ENCODE results near the gene GULP1.

DNA sequence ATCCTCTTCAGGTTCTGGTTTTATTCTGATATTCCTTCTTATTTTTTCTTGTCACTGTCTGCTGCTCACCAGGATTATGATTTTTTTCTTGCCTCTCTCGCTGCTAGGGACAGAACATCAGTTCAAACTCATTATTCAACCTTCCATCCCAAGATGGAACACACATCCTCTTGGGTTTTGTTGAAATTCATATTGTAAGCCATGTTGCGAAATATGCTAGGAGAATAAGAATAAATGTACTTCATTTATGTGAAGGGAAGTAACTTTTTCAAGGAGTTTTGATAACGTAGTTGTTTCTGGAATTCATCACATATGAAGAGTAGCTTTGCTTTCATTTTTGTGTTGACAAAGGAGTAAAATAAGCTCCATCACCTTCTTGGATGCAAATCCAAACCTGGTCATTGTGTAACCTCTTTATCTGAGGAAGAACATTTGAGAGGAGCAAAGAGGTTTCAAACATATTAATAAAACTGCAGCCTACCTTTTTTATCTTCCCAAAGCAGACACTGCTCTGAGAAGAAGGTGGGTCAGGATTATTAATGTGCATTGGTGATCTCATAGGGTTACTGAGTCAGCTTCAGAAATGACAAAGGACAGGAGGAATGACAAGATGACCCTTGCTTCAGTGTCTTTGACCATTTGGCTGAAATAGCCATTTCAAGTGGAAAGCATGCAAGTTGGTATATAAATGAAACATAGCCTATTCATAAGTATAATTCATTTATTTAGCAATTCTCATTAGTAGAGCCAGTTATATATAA is 280.0 kb downstream of the GULP1 start:
- TF ChIP-seq ZNF556 (CRISPR knock-in tag; IDR thresholded peaks at IDR 0.05; ENCODE audit: borderline replicate concordance) (no peak), NR2C2 (CRISPR knock-in tag; IDR thresholded peaks at IDR 0.05; ENCODE audit: borderline replicate concordance) (no peak), HNRNPUL1 (IDR thresholded peaks at IDR 0.05; ENCODE audit: low read depth, low read length) (no peak), FOSL2 (CRISPR knock-in tag; IDR thresholded peaks at IDR 0.05) (no peak), ARID2 (CRISPR knock-in tag; IDR thresholded peaks at IDR 0.05; ENCODE audit: borderline replicate concordance) (no peak)
- TF ChIP-seq, protein P1, sequence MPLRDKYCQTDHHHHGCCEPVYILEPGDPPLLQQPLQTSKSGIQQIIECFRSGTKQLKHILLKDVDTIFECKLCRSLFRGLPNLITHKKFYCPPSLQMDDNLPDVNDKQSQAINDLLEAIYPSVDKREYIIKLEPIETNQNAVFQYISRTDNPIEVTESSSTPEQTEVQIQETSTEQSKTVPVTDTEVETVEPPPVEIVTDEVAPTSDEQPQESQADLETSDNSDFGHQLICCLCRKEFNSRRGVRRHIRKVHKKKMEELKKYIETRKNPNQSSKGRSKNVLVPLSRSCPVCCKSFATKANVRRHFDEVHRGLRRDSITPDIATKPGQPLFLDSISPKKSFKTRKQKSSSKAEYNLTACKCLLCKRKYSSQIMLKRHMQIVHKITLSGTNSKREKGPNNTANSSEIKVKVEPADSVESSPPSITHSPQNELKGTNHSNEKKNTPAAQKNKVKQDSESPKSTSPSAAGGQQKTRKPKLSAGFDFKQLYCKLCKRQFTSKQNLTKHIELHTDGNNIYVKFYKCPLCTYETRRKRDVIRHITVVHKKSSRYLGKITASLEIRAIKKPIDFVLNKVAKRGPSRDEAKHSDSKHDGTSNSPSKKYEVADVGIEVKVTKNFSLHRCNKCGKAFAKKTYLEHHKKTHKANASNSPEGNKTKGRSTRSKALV (CRISPR knock-in tag; IDR thresholded peaks at IDR 0.05) = no peak
- TF ChIP-seq, protein P2, sequence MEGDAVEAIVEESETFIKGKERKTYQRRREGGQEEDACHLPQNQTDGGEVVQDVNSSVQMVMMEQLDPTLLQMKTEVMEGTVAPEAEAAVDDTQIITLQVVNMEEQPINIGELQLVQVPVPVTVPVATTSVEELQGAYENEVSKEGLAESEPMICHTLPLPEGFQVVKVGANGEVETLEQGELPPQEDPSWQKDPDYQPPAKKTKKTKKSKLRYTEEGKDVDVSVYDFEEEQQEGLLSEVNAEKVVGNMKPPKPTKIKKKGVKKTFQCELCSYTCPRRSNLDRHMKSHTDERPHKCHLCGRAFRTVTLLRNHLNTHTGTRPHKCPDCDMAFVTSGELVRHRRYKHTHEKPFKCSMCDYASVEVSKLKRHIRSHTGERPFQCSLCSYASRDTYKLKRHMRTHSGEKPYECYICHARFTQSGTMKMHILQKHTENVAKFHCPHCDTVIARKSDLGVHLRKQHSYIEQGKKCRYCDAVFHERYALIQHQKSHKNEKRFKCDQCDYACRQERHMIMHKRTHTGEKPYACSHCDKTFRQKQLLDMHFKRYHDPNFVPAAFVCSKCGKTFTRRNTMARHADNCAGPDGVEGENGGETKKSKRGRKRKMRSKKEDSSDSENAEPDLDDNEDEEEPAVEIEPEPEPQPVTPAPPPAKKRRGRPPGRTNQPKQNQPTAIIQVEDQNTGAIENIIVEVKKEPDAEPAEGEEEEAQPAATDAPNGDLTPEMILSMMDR (CRISPR knock-in tag; IDR thresholded peaks at IDR 0.05) = no peak
- TF ChIP-seq, protein P3, sequence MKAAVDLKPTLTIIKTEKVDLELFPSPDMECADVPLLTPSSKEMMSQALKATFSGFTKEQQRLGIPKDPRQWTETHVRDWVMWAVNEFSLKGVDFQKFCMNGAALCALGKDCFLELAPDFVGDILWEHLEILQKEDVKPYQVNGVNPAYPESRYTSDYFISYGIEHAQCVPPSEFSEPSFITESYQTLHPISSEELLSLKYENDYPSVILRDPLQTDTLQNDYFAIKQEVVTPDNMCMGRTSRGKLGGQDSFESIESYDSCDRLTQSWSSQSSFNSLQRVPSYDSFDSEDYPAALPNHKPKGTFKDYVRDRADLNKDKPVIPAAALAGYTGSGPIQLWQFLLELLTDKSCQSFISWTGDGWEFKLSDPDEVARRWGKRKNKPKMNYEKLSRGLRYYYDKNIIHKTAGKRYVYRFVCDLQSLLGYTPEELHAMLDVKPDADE (CRISPR knock-in tag; IDR thresholded peaks at IDR 0.05) = no peak

Measured in HepG2 (cell line).